ENCODE data around the gene PIP5K1C. TPM values are rescaled to one million over a fixed set of nuclear protein-coding genes. Genes with fewer than 3 reads are reported as not detected.

The PIP5K1C gene
- total RNA-seq, 1 donor from 2014 or later: 8.6 TPM

DNA sequence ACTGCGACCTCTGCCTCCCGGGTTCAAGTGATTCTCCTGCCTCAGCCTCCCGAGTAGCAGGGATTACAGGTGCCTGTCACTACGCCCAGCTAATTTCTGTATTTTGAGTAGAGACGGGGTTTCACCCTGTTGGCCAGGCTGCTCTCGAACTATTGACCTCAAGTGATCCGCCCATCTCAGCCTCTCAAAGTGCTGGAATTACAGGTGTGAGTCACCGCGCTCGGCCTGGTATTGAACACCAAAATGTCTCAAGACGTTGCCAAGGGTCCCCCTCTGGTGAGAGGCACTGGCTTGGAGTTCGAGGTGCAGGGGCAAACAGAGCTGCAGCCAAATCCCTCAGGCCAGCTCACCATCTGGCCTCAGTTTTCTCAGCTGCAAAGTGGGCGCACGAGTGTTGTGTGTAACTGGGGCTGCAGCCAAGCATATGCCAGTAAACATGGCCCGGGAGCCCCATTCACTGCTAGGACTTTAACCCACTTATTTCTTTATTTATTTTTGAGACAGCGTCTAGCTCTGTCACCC is 15.9 kb upstream of the PIP5K1C start:
- Mint-ChIP-seq H3K4me3 (no peak overlapping the region), H3K27me3 (ENCODE audit: insufficient read depth, low read depth) (peaks cover 6% of the 10 kb centered on the region), H3K27ac (no peak overlapping the region), H3K36me3 (no peaks in the 10 kb centered on the region), H3K4me1 (peaks cover 9% of the 10 kb centered on the region), H3K9me3 (no peaks in the 10 kb centered on the region)
- no peaks in the 10 kb centered on the region for H3K79me2 ChIP-seq (ENCODE audit: low read depth)
- no peaks in the 10 kb centered on the region for H3K27me3 ChIP-seq
- no peaks in the 10 kb centered on the region for H3K36me3 ChIP-seq
- TF ChIP-seq EZH2phosphoT487 (IDR thresholded peaks at IDR 0.05) (no peak), EZH2 (IDR thresholded peaks at IDR 0.05) (no peak)
- TF ChIP-seq, protein P1, sequence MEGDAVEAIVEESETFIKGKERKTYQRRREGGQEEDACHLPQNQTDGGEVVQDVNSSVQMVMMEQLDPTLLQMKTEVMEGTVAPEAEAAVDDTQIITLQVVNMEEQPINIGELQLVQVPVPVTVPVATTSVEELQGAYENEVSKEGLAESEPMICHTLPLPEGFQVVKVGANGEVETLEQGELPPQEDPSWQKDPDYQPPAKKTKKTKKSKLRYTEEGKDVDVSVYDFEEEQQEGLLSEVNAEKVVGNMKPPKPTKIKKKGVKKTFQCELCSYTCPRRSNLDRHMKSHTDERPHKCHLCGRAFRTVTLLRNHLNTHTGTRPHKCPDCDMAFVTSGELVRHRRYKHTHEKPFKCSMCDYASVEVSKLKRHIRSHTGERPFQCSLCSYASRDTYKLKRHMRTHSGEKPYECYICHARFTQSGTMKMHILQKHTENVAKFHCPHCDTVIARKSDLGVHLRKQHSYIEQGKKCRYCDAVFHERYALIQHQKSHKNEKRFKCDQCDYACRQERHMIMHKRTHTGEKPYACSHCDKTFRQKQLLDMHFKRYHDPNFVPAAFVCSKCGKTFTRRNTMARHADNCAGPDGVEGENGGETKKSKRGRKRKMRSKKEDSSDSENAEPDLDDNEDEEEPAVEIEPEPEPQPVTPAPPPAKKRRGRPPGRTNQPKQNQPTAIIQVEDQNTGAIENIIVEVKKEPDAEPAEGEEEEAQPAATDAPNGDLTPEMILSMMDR (IDR thresholded peaks at IDR 0.05): no peak
- DNase-seq (ENCODE audit: low spot score): no peak
- no peaks in the 10 kb centered on the region for H3K9me3 ChIP-seq (ENCODE audit: low read depth)
- no peak overlapping the region for H3K9ac ChIP-seq
- no peak overlapping the region for H3K4me2 ChIP-seq
- no peaks in the 10 kb centered on the region for H4K20me1 ChIP-seq (ENCODE audit: low read depth)
- H3K4me3 ChIP-seq: no peak overlapping the region
- no peak overlapping the region for H3K27ac ChIP-seq
- H2AFZ ChIP-seq (replicated peaks): no peak overlapping the region
- peaks cover 4% of the 10 kb centered on the region for H3K4me1 ChIP-seq
- H3F3A ChIP-seq (ENCODE audit: low read depth): peaks cover 19% of the 10 kb centered on the region

DNA sequence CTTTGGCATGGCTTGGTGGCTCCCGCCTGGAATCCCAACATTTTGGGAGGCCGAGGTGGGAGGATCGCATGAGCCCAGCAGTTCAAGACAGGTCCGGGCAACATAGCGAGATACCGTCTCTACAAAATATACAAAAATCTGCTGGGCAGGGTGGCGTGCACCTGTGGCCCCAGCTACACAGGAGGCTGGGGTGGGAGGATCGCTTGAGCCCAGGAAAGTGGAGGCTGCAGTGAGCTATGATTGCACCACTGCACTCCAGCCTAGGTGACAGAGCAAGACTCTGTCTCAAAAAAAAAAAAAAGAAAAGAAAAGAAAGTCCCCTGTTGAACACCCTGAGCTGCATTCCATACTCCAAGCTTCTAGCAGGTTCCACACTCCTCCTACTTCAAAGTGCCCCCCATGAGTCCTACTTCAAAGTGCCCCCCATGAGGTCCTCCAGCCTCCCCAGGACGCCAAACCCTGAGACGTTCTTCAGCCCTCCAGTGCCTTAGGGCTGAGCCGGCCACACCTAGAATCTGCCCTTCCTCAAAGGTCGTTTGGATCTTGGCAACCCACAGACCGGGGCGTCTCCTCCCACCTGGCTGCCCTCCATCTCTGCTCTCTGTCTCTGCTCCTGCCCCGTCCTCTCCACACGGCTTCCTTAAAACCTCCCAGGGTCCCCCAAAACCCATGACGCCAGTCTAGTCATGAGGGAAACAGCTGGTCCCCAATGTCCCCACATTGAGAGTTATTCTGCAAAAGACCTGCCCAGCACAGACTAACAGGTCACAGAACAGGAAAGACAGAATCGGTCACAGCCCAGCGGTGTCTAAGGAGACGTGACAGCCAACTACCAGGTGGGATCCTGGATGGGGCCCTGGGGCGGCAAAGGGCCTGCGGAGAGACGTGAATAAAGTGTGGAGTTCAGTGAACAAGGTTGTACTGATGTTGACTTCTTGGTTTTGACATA is 12.7 kb upstream of the PIP5K1C start:
- H3K79me2 ChIP-seq (ENCODE audit: low read depth): no peaks in the 10 kb centered on the region
- H3F3A ChIP-seq (ENCODE audit: low read depth): peaks cover 3% of the 10 kb centered on the region
- Mint-ChIP-seq H3K36me3 (no peaks in the 10 kb centered on the region), H3K4me1 (peaks cover 6% of the 10 kb centered on the region), H3K27ac (no peak overlapping the region), H3K27me3 (ENCODE audit: insufficient read depth, low read depth) (no peaks in the 10 kb centered on the region), H3K4me3 (no peak overlapping the region), H3K9me3 (no peaks in the 10 kb centered on the region)
- H3K4me1 ChIP-seq: peaks cover 9% of the 10 kb centered on the region
- no peaks in the 10 kb centered on the region for H3K9me3 ChIP-seq (ENCODE audit: low read depth)
- no peak overlapping the region for H2AFZ ChIP-seq (replicated peaks)
- no peak overlapping the region for H3K4me3 ChIP-seq
- H3K36me3 ChIP-seq: no peaks in the 10 kb centered on the region
- no peak for DNase-seq (ENCODE audit: low spot score)
- H3K4me2 ChIP-seq: no peak overlapping the region
- H3K27ac ChIP-seq: no peak overlapping the region
- no peaks in the 10 kb centered on the region for H4K20me1 ChIP-seq (ENCODE audit: low read depth)
- no peak overlapping the region for H3K9ac ChIP-seq
- H3K27me3 ChIP-seq: no peaks in the 10 kb centered on the region
- TF ChIP-seq EZH2phosphoT487 (IDR thresholded peaks at IDR 0.05) (no peak), EZH2 (IDR thresholded peaks at IDR 0.05) (no peak)
- TF ChIP-seq, protein P1 (IDR thresholded peaks at IDR 0.05): no peak

DNA sequence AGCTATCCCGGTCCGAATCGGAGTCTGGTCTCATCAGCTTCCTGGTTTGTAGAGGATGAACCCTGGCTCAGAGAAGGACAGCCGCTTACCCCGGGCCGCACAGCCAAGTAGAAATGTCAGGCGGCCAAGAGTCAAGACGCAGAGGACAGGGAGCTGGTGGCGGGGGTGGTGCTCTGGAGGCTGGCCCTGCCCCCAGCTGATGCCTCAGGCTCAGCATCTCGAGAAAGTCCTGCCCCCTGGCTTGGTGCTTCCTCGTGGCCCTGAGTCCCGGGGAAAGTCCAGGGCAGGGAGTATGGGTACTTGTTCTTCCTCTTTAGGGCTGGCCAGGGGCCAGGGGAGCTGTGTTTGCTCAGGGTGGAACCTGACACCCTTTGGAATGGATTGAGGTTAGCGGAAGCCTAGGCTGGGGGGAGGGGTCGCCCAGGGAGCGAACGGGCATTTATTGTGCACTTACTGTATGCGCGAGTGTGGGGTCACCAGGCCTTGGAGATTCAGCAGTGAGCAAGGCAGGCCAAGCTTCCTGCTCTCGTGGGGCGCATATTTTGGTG is 10.1 kb upstream of the PIP5K1C start:
- no peak for DNase-seq (ENCODE audit: low spot score)
- no peaks in the 10 kb centered on the region for H3K27me3 ChIP-seq
- H3K4me2 ChIP-seq: no peak overlapping the region
- no peak overlapping the region for H3K4me3 ChIP-seq
- peaks cover 5% of the 10 kb centered on the region for H3K27me3 Mint-ChIP-seq (ENCODE audit: insufficient read depth, low read depth)
- no peaks in the 10 kb centered on the region for H3K9me3 ChIP-seq (ENCODE audit: low read depth)
- H3K27ac Mint-ChIP-seq: no peak overlapping the region
- H3K36me3 ChIP-seq: no peaks in the 10 kb centered on the region
- no peaks in the 10 kb centered on the region for H3K9me3 Mint-ChIP-seq
- H3K27ac ChIP-seq: no peak overlapping the region
- peaks cover 3% of the 10 kb centered on the region for H3F3A ChIP-seq (ENCODE audit: low read depth)
- H3K4me1 Mint-ChIP-seq: peaks cover 6% of the 10 kb centered on the region
- H2AFZ ChIP-seq (replicated peaks): no peak overlapping the region
- TF ChIP-seq EZH2phosphoT487 (IDR thresholded peaks at IDR 0.05) (no peak), EZH2 (IDR thresholded peaks at IDR 0.05) (no peak)
- TF ChIP-seq, protein P1 (IDR thresholded peaks at IDR 0.05): no peak
- no peak overlapping the region for H3K4me3 Mint-ChIP-seq
- no peaks in the 10 kb centered on the region for H3K79me2 ChIP-seq (ENCODE audit: low read depth)
- no peaks in the 10 kb centered on the region for H3K36me3 Mint-ChIP-seq
- H4K20me1 ChIP-seq (ENCODE audit: low read depth): no peaks in the 10 kb centered on the region
- no peak overlapping the region for H3K9ac ChIP-seq
- peaks cover 9% of the 10 kb centered on the region for H3K4me1 ChIP-seq
